Naive thymus-derived CD4-positive, alpha-beta T cell (primary cell): ENCODE measurements around the gene MORC1. TPM values are rescaled to one million over a fixed set of nuclear protein-coding genes. Genes with fewer than 3 reads are reported as not detected.

Experiments
- ATAC-seq: fragments of 150-1000 bp; cut with Tn5 transposase; 2 replicates; pipeline ENCODE4 v1.10.0; 2021; ENCODE audit warnings: mild to moderate bottlenecking, moderate library complexity
- CTCF ChIA-PET: fragments of 350-600 bp; sonication (Branson Sonifier 250); formaldehyde crosslinking; loops from one replicate; lab custom pipeline; 2021; ENCODE audit warnings: antibody characterized with exemption; lab: Charles Lee
- POLR2A ChIA-PET: fragments of 350-600 bp; sonication (Branson Sonifier 250); formaldehyde crosslinking; loops from one replicate; lab custom pipeline; 2021; ENCODE audit warnings: antibody characterized with exemption, inconsistent platforms; lab: Charles Lee
- DNase-seq, 9 donors: peaks; one replicate each; pipeline versions ENCODE4 v3.0.0 to v3.0.0-alpha.2; 2020 to 2022; ENCODE audit warnings: mixed read lengths in 1 of 9
- H3K27ac ChIP-seq: one replicate; pipeline ENCODE4 v1.7.0; 2013; ENCODE audit warnings: mild to moderate bottlenecking, low read depth, low read length, moderate library complexity
- H3K27me3 ChIP-seq, 2 donors: one replicate each; pipeline ENCODE4 v1.7.0; 2013; ENCODE audit warnings: low read length in 2 of 2, mild to moderate bottlenecking in 2 of 2, moderate library complexity in 2 of 2; ENCODE audit not compliant: control insufficient read depth in 2 of 2, insufficient read depth in 2 of 2
- H3K36me3 ChIP-seq, 3 experiments: 1 replicate in 2 of 3; 2 replicates in 1 of 3; pipeline ENCODE4 v1.7.0; 2013; ENCODE audit warnings: low read length in 3 of 3, mild to moderate bottlenecking in 3 of 3, moderate library complexity in 1 of 3; ENCODE audit not compliant: insufficient read depth in 3 of 3, control insufficient read depth in 2 of 3
- H3K4me1 ChIP-seq, 2 donors: one replicate each; pipeline ENCODE4 v1.7.0; 2013; ENCODE audit warnings: low read length in 2 of 2, mild to moderate bottlenecking in 2 of 2, moderate library complexity in 1 of 2; ENCODE audit not compliant: control insufficient read depth in 2 of 2, insufficient read depth in 2 of 2
- H3K4me3 ChIP-seq: 2 replicates; pipeline ENCODE4 v1.7.0; 2013; ENCODE audit warnings: mild to moderate bottlenecking, low read length
- H3K9me3 ChIP-seq, 3 experiments: 1 replicate in 2 of 3; 2 replicates in 1 of 3; pipeline ENCODE4 v1.7.0; 2013; ENCODE audit warnings: low read length in 3 of 3; ENCODE audit not compliant: control insufficient read depth in 2 of 3
- H3K27ac Mint-ChIP-seq, 9 donors: one replicate each; pipeline ENCODE4 v1.8.0; 2020 to 2022; ENCODE audit warnings: mixed read lengths in 9 of 9, mild to moderate bottlenecking in 8 of 9, moderate library complexity in 5 of 9, inconsistent platforms in 2 of 9
- H3K27me3 Mint-ChIP-seq, 5 donors: one replicate each; pipeline ENCODE4 v1.8.0; 2021 to 2022; ENCODE audit warnings: mixed read lengths in 5 of 5, mild to moderate bottlenecking in 1 of 5
- H3K36me3 Mint-ChIP-seq, 5 donors: one replicate each; pipeline ENCODE4 v1.8.0; 2020 to 2022; ENCODE audit warnings: mixed read lengths in 5 of 5, mild to moderate bottlenecking in 3 of 5, inconsistent platforms in 1 of 5
- H3K4me1 Mint-ChIP-seq, 7 donors: one replicate each; pipeline ENCODE4 v1.8.0; 2020 to 2022; ENCODE audit warnings: mixed read lengths in 7 of 7, mild to moderate bottlenecking in 3 of 7, inconsistent platforms in 1 of 7
- H3K4me3 Mint-ChIP-seq, 10 donors: one replicate each; pipeline ENCODE4 v1.8.0; 2020 to 2022; ENCODE audit warnings: mild to moderate bottlenecking in 10 of 10, mixed read lengths in 10 of 10, moderate library complexity in 6 of 10, inconsistent platforms in 2 of 10
- H3K9me3 Mint-ChIP-seq, 11 donors: one replicate each; pipeline ENCODE4 v1.8.0; 2020 to 2022; ENCODE audit warnings: mixed read lengths in 11 of 11, mild to moderate bottlenecking in 4 of 11, inconsistent platforms in 1 of 11, moderate library complexity in 1 of 11
- intact Hi-C, 2 donors: fragments of 100-400 bp; cut with micrococcal nuclease; formaldehyde crosslinking; loops; one replicate each; pipeline ENCODE4 v1.15.1; 2023
- polyA plus RNA-seq, 2 donors: library from polyadenylated mRNA; unstranded; fragments of 300-500 nt; fragmentation: Illumina TruSeq; gene quantifications; one replicate each; pipeline ENCODE4 v1.2.3, GENCODE V29; 2021
- total RNA-seq, 6 experiments: library from RNA in 5 of 6; stranded (reverse) in 5 of 6; gene quantifications; 1 replicate in 5 of 6; 2 replicates in 1 of 6; pipeline ENCODE4 v1.2.3 and lab custom pipeline; 2021 to 2026

Gene MORC1
- total and polyA plus RNA-seq, 7 experiments from 2014 or later, result 0.12 TPM; not detected in 6

DNA sequence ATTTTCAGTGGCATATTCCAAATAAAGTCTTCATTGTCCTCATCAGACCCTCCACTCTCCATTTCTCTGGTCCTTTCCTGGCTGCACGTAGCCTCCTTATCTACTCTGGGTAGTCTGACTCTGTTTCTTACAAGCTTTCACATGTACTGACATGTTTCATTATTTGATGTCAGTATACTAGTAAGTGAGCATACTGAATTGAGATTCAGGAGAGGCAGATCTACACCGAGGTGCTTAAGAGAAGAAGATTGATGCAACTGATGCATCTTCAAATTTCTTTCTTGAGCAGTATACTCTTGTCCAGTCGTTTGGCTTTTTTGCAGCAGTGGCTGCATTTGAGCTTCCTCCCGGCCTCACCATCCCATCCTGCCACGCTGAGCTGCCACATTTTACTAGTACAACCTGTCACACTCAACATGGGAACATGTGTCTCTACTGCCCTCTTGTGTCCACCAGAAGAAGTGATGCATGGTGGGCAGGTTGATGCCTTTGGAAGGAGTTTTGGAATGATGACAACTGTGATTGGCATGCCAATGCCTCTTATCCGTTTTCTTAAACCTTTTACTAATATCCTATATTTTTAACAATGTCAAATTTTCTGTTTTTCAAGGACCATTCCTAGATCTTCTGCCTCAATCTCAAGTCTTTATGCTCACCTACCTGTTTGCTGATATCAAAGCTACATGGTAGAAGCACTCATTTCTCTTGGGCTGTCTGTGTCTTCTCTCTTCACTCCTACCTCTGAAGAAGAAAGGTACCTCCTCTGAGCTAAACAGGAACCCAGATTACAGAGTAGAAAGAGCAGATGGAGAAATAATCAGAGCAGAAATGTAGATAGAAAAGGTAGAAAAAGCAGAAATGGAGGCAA, 202.9 kb downstream of the MORC1 start:
- H3K27ac ChIP-seq, result no peak overlapping the region
- DNase-seq (peak; percentile 17 to 82 (median 71)), ATAC-seq (peak; percentile 94)
- intact Hi-C loops, result loop anchor here (1.0 to 10.0 kb wide), 13 partner anchors 68 to 1670 kb away; partner anchors contain the start of genes CIP2A (in 1 of the 2), DZIP3 (in 1 of the 2) and TRAT1 (in 1 of the 2)
- ChIA-PET CTCF (interaction anchor here (0.6 to 5.4 kb wide), 27 partner anchors 8 to 952 kb away, joined by 3 to 97 read pairs (median 4); partner anchors contain the start of gene TRAT1), POLR2A (interaction anchor here (0.6 to 1.6 kb wide), 3 partner anchors 81 to 253 kb away, joined by 3 to 4 read pairs (median 4); no protein-coding TSS in a partner anchor)
- H3K4me1 ChIP-seq, result peaks cover 5 to 9% of the 10 kb centered on the region in 2 donors
- no peak overlapping the region for H3K4me3 ChIP-seq
- H3K27me3 Mint-ChIP-seq, result peaks cover 0 to 33% (median 0%) of the 10 kb centered on the region in 5 donors
- peaks cover 12 to 21% (median 18%) of the 10 kb centered on the region in 7 donors for H3K4me1 Mint-ChIP-seq
- H3K4me3 Mint-ChIP-seq, result peak overlapping the region; percentile 43 to 72 (median 66)
- H3K9me3 ChIP-seq, result no peaks in the 10 kb centered on the region
- H3K27ac Mint-ChIP-seq, result peak overlapping the region in 6 of 9 donors; percentile 11 to 60 (median 32)
- no peaks in the 10 kb centered on the region for H3K27me3 ChIP-seq
- no peaks in the 10 kb centered on the region for H3K36me3 Mint-ChIP-seq
- H3K36me3 ChIP-seq, result no peaks in the 10 kb centered on the region
- H3K9me3 Mint-ChIP-seq, result no peaks in the 10 kb centered on the region

DNA sequence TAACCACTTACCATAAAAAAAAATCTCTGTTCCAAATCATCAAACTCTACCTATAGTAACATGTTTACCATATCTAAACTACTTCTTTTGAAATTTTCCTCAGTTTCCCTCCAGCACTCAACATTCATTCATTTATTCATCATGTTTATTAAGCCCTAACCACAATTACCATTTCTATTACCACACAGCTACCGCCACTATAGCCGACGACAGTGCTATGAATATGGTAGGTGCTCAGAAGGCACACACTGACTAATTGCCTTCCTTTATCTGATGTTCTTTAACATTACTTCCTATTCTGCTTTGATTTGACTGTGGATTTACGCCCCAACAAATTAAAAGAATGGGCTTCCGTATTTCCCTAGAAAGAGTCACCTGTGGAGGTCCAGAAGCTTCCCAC, 208.1 kb downstream of the MORC1 start:
- ChIA-PET POLR2A (no interaction called here), CTCF (no interaction called here)
- H3K4me1 Mint-ChIP-seq, result peaks cover 12 to 17% (median 13%) of the 10 kb centered on the region in 7 donors
- H3K4me3 Mint-ChIP-seq, result no peak overlapping the region
- no peaks in the 10 kb centered on the region for H3K27me3 ChIP-seq
- ATAC-seq (no peak), DNase-seq (no peak)
- no peak overlapping the region for H3K27ac Mint-ChIP-seq
- peaks cover 4 to 7% of the 10 kb centered on the region in 2 donors for H3K4me1 ChIP-seq
- peaks cover 0 to 2% (median 0%) of the 10 kb centered on the region in 5 donors for H3K27me3 Mint-ChIP-seq
- no peak overlapping the region for H3K4me3 ChIP-seq
- no peak overlapping the region for H3K27ac ChIP-seq
- peaks cover 0 to 1% (median 0%) of the 10 kb centered on the region in 11 donors for H3K9me3 Mint-ChIP-seq
- no peaks in the 10 kb centered on the region for H3K9me3 ChIP-seq
- intact Hi-C loops, result loop anchor here (5.0 to 10.0 kb wide), 2 partner anchors 72 to 1665 kb away; no protein-coding TSS in a partner anchor
- H3K36me3 ChIP-seq, result no peaks in the 10 kb centered on the region
- no peaks in the 10 kb centered on the region for H3K36me3 Mint-ChIP-seq

Other genes starting within 250 kb of the MORC1 start
- gene GUCA1C, start 164.3 kb downstream of the MORC1 start, total RNA-seq, result not detected
- not detected for gene GUCA1C, start 164.3 kb downstream of the MORC1 start, polyA plus RNA-seq
- gene C3orf85, start 18.6 kb upstream of the MORC1 start, total RNA-seq, result not detected
- gene C3orf85, start 18.6 kb upstream of the MORC1 start, polyA plus RNA-seq, result not detected
- not detected for gene DPPA2, start 198.4 kb upstream of the MORC1 start, total RNA-seq
- not detected for gene DPPA2, start 198.4 kb upstream of the MORC1 start, polyA plus RNA-seq
- gene DPPA4, start 219.4 kb upstream of the MORC1 start, total RNA-seq, result 1 to 10 TPM in 1 of 5 experiments, under 1 TPM in 3, not detected in 1; 0.19 to 3.7 (median 0.59) TPM
- 1 to 10 TPM; 2.2 to 4.0 TPM for gene DPPA4, start 219.4 kb upstream of the MORC1 start, polyA plus RNA-seq